Suppressor macrophage treated with lipopolysaccharide for 1 hour (primary cell): ENCODE results near the gene CASP2.

Experiments
- DNase-seq, 3 donors: peaks; one replicate each; pipeline ENCODE4 v3.0.0-alpha.2; 2020 to 2022

CASP2 gene

DNA sequence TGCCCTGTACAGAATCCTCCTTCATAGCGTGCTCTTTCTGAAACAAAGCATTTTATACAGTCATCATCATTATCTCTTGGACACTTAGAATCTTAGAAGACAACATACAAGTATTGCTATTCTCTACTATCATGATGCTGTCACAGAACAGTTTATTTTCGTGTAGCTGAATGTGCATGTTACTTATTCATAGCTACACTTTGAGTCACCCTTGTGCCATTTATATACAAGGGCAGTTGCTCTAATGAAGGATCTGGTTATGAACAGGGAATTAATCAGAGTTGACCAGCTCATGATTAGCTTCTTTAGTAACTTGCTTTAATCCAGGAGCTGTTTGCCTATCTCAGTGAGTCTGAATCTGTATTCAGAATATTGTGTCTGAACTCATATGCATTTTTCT is 11.2 kb downstream of the CASP2 start:
- DNase-seq, result no peak

DNA sequence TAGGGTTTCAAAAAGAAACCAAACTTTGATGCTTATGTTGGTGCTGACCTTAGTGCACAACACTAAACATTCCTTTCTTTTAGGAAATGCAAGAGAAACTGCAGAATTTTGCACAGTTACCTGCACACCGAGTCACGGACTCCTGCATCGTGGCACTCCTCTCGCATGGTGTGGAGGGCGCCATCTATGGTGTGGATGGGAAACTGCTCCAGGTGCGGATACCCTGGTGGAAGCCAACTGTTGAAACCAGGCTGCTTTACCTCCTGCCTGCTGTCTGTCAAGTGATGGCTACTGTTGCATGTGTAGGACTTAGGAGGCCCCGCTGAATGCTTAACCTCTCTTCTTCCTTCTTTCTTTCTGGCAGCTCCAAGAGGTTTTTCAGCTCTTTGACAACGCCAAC is 11.7 kb downstream of the CASP2 start:
- peak in 1 of 3 donors; percentile 38 for DNase-seq

DNA sequence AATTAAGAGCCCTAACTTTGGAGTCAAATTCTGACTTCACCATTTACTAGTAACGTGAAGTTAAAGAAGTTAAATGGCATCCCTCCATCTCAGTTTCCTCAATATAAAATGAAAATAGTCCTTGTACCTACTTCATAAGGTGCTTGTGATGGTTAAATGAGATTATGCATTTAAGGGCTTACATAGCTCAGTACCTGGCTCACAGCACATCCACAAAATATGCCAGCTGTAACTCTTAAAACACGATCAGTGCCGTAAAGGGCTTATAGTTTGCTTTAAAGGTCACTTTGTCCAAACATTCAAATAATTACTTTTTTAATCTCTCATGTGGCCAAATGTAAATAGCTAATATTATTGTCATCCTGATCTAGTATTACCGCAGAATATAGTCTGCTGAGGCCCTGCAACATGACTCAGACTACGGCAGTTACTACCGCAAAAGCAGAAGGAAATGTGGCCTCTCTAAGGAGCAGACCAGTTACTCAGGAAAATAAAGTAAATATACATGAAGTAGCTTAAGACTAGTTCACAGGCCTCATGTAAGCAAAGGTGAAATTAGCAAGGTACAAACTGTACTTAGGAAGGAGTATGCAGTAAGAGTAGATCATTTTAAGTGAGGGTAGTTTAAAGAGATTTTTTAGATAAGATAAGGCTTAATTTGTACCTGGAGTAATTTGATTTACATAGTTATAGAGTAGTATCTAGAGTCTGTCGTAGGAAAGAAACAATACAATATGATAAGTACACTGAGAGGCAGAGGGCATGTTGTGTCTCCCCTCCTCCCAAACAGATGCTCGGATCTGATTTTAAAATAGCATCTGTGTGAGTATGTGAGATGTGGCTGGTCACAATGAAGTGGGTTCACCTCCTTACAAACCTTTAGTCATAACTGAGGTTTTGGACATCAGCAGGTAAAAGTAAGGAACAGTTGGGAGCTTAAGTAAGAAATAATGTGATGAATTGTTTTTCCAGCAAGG is 13.1 kb downstream of the CASP2 start:
- peak; percentile 69 to 82 (median 77) for DNase-seq

DNA sequence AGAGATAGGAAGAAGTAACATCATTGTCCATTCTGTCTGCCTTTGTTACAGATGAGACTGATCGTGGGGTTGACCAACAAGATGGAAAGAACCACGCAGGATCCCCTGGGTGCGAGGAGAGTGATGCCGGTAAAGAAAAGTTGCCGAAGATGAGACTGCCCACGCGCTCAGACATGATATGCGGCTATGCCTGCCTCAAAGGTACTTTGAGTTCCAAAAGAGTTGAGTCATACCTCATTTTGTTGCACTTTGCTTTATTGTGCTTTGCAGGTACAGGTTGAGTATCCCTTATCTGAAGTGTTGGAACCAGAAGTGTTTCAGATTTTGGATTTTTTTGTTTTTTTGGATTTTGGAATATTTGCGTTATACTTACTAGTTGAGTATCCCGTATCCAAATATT is 15.6 kb downstream of the CASP2 start:
- no peak for DNase-seq

DNA sequence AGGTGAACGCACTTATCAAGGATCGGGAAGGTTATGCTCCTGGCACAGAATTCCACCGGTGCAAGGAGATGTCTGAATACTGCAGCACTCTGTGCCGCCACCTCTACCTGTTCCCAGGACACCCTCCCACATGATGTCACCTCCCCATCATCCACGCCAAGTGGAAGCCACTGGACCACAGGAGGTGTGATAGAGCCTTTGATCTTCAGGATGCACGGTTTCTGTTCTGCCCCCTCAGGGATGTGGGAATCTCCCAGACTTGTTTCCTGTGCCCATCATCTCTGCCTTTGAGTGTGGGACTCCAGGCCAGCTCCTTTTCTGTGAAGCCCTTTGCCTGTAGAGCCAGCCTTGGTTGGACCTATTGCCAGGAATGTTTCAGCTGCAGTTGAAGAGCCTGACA is 16.8 kb downstream of the CASP2 start:
- DNase-seq, result no peak

DNA sequence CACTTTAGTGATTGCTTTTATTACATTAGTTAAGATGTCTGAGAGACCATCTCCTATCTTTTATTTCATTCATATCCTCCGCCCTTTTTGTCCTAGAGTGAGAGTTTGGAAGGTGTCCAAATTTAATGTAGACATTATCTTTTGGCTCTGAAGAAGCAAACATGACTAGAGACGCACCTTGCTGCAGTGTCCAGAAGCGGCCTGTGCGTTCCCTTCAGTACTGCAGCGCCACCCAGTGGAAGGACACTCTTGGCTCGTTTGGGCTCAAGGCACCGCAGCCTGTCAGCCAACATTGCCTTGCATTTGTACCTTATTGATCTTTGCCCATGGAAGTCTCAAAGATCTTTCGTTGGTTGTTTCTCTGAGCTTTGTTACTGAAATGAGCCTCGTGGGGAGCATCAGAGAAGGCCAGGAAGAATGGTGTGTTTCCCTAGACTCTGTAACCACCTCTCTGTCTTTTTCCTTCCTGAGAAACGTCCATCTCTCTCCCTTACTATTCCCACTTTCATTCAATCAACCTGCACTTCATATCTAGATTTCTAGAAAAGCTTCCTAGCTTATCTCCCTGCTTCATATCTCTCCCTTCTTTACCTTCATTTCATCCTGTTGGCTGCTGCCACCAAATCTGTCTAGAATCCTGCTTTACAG is 17.4 kb downstream of the CASP2 start:
- DNase-seq, result peak; percentile 76 to 89 (median 81)

DNA sequence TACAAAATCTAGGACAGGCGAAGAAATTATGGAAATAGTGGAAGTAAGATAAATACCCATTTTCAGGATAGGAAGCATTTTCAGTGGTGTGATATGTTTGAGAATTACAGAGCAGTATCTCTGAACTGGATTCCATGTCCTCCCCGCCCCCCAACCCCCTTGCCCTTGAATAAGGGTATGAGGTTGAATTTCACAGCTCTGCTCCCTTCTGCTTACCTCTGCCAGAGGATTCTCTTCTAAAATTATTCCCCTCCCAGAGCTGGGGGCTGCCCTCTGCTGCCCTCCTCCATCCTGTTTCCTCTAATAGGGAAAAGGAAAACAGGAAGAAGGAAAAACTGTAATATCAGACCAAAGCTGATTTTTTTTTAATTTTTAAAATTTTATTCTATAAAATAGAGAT is 20.5 kb downstream of the CASP2 start:
- DNase-seq, result no peak

DNA sequence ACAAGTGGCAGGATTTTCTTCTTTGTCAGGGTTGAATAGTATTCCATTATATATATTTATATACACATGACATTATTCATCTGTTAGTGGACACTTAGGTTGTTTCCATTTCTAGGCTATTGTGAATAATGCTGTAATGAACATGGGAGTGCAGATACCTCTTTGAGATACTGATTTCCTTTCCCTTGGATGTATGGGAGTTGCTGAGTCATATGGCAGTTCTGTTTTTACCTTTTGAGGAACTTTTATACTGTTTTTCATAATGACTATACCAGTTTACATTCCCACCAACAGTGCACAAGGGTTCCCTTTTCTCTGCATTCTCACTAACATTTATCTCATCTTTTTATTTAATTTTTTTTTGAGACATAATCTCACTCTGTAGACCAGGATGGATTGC is 26.0 kb downstream of the CASP2 start:
- peak; percentile 46 to 70 (median 65) for DNase-seq

DNA sequence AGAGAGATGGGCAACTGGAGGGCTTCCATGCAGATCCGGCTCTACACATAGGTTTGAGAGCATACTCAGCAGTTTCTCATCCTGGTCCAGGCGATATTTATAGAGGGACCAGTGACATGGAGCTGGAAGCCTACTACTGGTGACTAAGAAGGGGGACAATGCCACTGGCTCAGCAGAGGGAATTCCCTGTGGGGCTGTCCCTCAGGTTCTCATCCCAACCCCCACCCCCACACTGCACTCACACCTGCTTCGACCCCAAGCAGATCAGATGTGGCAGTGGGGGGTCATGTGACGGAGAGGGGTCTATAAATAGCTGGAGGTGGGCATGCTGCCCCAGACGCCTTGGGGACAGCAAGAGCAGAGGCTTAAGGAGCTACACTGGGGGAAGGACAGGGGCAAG is 27.6 kb downstream of the CASP2 start, which contains the start of gene CLCN1:
Gene CLCN1 (plus strand): TSS at position 336 of the 400 bp plus-strand sequence. CDS start 102 bp downstream, outside the sequence.
- peak; percentile 38 to 63 (median 56) for DNase-seq

DNA sequence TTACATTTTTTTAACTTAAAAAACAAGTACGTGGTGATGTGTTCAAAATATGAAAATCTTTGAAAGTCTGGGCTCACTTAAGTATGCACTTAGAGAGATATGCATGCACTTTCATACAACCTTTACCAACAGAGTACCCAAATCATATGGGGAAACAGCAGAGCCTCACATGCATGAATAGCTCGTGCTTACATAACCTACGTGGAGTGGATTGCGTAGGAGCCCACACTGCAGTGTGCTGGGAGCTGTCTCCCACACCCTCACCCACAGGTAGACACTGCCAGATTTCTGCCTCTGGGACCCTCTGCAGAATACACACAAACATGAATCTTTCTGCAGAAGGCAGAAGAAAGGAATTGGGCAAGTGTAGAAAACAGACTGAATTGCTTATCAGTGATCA is 28.3 kb downstream of the CASP2 start:
- DNase-seq, result peak in 1 of 3 donors; percentile 30

DNA sequence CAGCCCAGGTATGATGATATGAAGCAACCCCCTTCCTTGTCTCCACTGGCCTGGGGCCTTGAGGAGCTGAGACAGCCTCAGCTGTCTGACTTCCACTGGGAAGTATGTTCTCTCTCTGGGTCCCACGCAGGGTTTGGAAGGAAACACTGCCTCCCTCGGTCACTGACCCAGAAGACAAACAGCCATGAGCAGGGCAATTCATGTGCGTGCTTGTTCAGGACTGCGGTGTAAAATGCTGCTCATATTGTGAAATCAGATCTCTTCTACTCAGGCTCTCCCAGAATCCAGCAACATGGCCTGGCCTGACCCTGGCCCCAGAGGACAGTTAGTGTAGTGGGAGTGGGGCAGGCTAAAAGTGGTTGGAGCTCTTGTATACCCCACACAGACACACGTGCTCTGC is 30.5 kb downstream of the CASP2 start:
- peak; percentile 58 to 62 (median 61) for DNase-seq

DNA sequence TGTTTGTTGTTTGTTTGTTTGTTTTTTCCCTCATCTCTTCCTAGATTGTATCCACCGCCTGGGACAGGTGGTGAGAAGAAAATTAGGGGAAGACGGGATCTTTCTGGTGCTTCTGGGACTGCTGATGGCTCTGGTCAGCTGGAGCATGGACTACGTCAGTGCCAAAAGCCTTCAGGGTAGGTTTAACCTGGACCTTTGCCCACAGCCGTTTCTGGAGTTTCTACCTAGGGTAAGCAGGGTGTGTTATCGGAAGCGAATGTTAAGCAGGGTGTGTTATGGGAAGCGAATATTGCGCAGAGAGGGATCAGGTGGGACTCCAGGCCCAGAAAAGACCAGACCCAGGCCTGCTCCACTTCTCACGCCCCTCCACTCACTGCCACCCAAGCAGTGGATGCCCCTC is 32.5 kb downstream of the CASP2 start:
- DNase-seq, result no peak

DNA sequence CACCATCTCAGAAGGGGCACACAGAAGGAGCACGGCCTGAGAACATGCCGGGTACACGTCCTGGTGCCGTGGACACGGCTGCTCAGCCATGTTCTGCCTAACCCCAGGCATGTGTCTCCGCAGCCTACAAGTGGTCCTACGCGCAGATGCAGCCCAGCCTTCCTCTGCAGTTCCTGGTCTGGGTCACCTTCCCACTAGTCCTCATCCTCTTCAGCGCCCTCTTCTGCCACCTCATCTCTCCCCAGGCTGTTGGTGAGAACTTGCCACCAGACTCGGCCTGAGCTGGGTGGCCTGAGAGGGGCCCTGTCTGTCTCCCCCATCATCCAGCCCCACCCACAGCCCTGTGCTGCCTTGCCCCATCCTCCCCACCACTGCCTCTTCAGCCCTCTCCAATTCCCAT is 33.1 kb downstream of the CASP2 start:
- no peak for DNase-seq

DNA sequence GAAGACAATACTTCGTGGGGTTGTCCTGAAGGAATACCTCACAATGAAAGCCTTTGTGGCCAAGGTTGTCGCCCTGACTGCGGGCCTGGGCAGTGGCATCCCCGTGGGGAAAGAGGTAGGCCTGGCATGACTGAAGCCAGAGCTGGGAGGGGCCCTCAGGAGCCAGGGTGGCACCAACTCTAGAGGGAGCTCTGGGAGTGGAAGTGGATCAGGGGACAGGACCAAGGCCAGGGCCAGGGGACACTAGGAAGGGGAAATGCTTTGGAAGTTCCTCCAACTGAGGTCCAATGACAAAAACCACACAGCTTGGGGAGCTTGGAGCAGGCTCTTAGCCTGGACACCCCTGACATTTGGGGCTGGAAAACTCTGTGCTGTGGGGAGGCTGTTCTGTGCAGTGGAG is 33.6 kb downstream of the CASP2 start:
- peak; percentile 83 to 89 (median 85) for DNase-seq

DNA sequence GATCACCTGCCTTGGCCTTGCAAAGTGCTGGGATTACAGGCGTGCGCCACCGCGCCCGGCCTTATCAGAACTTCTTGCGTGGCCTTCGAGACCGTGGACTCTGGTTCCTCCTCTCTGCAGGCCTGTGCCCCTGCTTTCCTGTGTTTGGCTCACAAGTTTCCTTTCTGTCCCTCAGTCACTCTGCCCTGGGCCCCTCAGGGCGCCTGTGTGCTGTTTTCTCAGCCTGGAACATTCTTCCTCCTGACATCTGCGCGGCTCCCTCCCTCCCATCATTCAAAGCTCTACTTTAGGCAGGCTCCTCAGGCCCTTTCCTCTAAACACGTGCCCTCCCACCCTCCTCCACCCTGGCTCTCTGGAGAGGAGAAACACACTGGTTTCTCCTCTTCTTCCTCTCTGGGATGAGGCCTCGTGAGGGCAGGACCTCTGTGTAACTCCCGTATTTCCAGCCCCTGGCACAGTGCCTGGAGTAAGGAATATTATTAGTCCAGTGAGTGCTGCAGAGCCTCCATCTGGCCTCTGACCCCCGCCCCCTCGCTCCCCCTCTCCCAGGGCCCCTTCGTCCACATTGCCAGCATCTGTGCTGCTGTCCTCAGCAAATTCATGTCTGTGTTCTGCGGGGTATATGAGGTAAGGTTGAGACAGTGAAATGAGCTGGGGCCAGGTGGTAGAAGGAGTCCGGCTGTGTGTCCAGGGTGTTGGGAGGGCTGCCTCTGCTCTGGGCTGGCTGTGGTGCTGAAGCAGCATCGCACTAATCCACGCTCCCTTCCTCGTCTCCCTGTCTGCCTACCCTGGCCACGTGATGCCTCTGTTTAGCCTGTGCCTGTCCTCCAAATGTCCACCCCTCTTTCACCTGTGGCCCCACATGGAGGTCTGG is 34.8 kb downstream of the CASP2 start:
- DNase-seq, result no peak

DNA sequence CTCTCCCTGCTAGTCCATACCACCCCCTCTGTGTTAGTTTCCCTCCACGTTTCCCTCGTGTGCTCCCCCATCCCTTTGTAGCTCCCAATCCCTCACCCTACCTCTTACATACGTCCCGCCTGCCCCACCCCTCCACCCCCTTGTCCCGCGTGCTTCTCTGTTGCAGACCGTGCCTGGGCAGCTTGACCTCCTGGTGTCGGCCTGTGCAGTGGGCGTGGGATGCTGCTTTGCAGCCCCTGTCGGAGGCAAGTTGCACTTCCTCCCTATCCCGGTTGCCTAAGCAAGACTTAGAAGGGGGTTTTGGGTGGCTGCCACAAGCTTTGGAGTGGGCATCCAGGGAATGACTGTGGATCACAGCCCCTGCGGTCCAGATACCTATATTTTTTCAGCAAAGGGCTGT is 35.5 kb downstream of the CASP2 start:
- peak; percentile 45 to 72 (median 59) for DNase-seq

DNA sequence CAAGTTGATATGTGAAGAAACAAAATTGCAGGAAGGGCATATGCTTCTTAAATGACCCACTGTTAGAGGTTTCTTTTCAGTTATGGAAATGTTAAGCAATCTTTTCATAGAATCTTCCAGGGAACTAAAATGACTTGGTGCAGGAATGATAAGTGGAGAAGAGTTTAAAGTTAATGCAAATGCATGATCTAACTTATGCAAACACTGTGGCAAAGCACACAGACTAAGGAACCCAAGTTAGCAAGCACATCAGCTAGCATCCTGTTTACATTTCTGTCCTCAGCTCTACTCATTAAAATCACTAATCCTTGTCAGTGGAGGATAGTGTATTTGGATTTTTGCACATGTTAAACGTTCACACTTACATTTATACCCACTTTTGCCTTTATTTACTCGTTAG is 37.1 kb downstream of the CASP2 start:
- DNase-seq, result no peak

DNA sequence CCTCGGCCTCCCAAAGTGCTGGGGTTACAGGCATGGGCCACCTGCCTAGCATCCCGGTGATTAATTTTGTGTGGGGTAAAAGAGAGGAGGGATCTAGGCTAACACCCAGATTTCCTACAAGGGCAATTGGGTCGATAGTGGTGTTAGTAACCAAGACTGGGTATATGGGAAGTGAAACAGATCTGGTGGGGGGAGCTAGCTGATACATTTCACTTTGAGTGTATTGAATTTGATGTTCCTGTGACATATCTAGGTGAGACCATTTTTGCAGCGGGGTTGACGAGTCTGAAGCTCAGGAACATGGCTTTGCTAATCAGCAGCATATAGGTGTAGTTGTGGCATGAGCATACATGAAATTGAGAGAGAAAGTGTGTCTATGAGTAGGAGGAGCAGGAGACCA is 39.8 kb downstream of the CASP2 start:
- DNase-seq, result no peak

DNA sequence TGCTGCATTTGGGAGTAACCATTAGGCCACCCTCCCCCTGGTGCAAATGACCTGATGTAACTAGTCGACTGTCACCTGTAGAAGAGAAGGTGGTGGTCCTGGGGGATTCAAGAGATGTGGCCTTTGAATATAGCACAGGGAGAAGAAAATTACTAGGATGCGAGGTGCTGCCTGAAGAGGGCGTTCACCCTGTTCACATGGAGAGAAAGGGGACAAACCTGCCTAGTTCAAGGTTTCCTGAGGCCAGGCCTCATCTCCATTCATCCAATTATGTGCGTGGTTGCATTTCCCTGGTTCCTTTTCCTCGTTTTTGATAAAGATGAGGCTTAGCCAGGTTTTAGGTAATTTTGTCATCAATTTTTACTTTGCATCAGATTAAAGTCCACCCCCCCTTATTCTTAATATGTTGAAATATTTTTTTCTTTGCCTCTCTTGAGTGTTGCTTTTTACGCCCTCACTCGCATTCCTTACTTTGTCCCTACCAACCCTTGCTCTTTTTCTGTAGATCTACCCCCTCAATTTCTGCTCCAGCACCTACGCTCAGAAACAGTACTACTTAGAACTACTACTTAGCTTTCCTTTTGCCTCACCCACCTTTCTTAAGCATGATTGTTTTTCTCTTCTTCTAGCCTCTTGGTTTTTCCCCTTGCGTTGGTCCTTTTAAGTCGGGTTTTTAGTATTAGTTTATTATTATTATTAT is 41.5 kb downstream of the CASP2 start:
- no peak for DNase-seq

DNA sequence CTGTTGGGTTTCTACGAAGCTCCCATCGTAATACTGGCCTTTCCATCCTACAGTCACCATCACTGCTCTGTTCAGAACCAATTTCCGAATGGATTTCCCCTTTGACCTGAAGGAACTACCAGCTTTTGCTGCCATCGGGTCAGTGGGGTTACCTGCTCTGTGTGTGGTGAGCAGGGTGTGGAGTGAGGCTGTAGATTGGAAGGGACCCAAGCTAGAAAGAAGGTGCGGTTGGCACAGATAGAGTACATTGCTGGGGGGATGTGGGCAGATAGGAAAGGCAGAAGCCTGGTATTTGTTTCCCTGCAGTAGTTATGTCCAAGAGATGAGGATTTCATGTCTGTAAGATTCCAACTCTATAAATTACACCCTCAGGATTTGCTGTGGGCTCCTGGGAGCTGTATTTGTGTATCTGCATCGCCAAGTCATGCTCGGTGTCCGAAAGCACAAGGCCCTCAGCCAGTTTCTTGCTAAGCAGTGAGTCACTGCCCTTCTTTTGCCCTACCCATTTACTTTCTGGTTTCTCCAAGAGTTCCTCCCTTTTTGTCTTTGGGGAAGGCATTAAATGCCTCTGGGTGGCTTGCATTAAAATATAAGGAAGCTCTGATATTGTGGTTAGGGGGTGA is 43.1 kb downstream of the CASP2 start:
- DNase-seq, result peak; percentile 80 to 84 (median 82)

DNA sequence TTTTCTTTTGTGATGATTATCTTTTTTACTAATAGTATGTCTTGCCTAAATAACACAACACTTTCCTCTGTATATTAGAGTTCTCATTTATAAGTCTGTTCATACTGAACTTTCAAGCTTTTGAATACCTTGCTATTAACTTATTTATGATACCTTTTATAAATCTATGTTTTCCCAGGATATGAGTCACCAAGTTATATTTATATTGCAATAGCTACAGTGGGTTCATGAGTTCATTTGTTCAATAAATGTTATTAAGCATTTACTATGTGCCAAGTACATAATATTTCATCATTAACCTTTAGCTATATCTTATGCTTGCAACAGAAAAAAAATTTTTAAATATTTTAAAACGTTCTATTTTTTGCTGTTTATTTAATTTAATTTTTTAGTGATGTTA is 46.1 kb downstream of the CASP2 start:
- no peak for DNase-seq

DNA sequence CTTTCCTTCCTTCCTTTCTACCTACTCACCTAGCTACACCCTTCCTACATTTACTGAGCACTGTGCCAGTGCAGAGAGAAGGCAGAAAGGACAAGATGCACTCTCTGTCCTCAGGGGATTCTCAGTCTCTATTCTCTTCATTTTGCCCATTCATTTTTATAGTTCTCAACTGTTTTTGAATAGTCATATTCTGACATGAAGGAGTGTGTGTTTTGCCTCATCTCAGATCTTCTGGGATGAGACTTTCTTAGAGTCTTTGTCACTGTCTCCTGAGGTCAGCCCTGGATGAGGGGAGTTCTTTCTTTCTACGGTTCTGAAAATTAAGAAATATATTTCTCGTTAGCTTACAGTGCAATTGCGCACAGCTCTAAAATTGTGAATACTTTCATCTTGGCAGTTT is 49.1 kb downstream of the CASP2 start:
- no peak for DNase-seq
